ENCODE results near the gene EPB41L4A.
"Not testable (repeated sequence)": the region's sequence is repeated elsewhere in the genome, so short reads cannot be mapped to it uniquely, and the experiment has no call there.

Gene EPB41L4A

GRCh38 chr5:112247960-112248359 lies 171.1 kb downstream of the EPB41L4A start:
- DNase-seq, result no peak

- DNase-seq, result no peak
Observed at GRCh38 chr5:112245656-112246055, 173.4 kb downstream of the EPB41L4A start.

GRCh38 chr5:112239996-112240395 lies 179.1 kb downstream of the EPB41L4A start:
- no peak for DNase-seq

- no peak for DNase-seq
Observed at GRCh38 chr5:112238473-112238872, 180.6 kb downstream of the EPB41L4A start.

- DNase-seq, result no peak
Observed at GRCh38 chr5:112237456-112237855, 181.6 kb downstream of the EPB41L4A start.

- DNase-seq, result no peak
Observed at GRCh38 chr5:112234000-112234399, 185.1 kb downstream of the EPB41L4A start.

- no peak for DNase-seq
Observed at GRCh38 chr5:112232667-112233066, 186.4 kb downstream of the EPB41L4A start.

- no peak for DNase-seq
Observed at GRCh38 chr5:112230606-112231005, 188.5 kb downstream of the EPB41L4A start.

GRCh38 chr5:112228667-112229066 lies 190.4 kb downstream of the EPB41L4A start:
- DNase-seq, result no peak

- no peak for DNase-seq
Observed at GRCh38 chr5:112227911-112228631, 191.0 kb downstream of the EPB41L4A start.

- no peak for DNase-seq
Observed at GRCh38 chr5:112226215-112226614, 192.9 kb downstream of the EPB41L4A start.

GRCh38 chr5:112222997-112223396 lies 196.1 kb downstream of the EPB41L4A start:
- not testable (repeated sequence) for DNase-seq

- DNase-seq, result no peak
Observed at GRCh38 chr5:112221128-112221527, 197.9 kb downstream of the EPB41L4A start.

- DNase-seq, result no peak
Observed at GRCh38 chr5:112219000-112219399, 200.1 kb downstream of the EPB41L4A start.

GRCh38 chr5:112217843-112218579 lies 201.1 kb downstream of the EPB41L4A start:
- no peak for DNase-seq

GRCh38 chr5:112216140-112216539 lies 202.9 kb downstream of the EPB41L4A start:
- no peak for DNase-seq

GRCh38 chr5:112210430-112211005 lies 208.6 kb downstream of the EPB41L4A start:
- DNase-seq, result no peak

GRCh38 chr5:112208699-112209615 lies 210.1 kb downstream of the EPB41L4A start:
- DNase-seq, result no peak

- not testable (repeated sequence) for DNase-seq
Observed at GRCh38 chr5:112208195-112208594, 210.9 kb downstream of the EPB41L4A start.

GRCh38 chr5:112205846-112206245 lies 213.2 kb downstream of the EPB41L4A start:
- no peak for DNase-seq

GRCh38 chr5:112203229-112203628 lies 215.8 kb downstream of the EPB41L4A start:
- no peak for DNase-seq

GRCh38 chr5:112202694-112203093 lies 216.4 kb downstream of the EPB41L4A start:
- DNase-seq, result no peak

GRCh38 chr5:112201141-112201540 lies 217.9 kb downstream of the EPB41L4A start:
- no peak for DNase-seq

All from GDM1 (cell line).